GM23248 (cell line): ENCODE results near the gene PANK2.

Experiments
- EZH2 ChIP-seq: fragments of 200-600 bp; sonication (generic); IDR thresholded peaks from 2 replicates; pipeline ENCODE4 v1.6.1; 2018; ENCODE audit warnings: antibody characterized with exemption, mild to moderate bottlenecking; ENCODE audit not compliant: insufficient read depth, poor library complexity, severe bottlenecking
- EZH2phosphoT487 ChIP-seq: fragments of 200-600 bp; sonication (generic); IDR thresholded peaks from 2 replicates; pipeline ENCODE4 v1.6.1; 2018; ENCODE audit warnings: antibody characterized with exemption, moderate library complexity, mild to moderate bottlenecking, low read depth; ENCODE audit not compliant: insufficient read depth

GRCh38 chr20:3916364-3916763 lies 27.2 kb downstream of the PANK2 start:
- TF ChIP-seq EZH2phosphoT487 = no peak
- TF ChIP-seq EZH2 = no peak
